K562 (cell line): Measurements from ENCODE around the gene GSTM2. TPM values are rescaled to one million over a fixed set of nuclear protein-coding genes. Genes with fewer than 3 reads are reported as not detected.
A peak's percentile ranks its signal among the peaks of the same experiment; 100 is the strongest.

Experiments
- CBFB ChIP-seq: sonication (generic); formaldehyde crosslinking; IDR thresholded peaks from 2 replicates; pipeline ENCODE4 v1.4.0; 2020; ENCODE audit warnings: mild to moderate bottlenecking, missing genetic modification reagents
- CCNT2 ChIP-seq: IDR thresholded peaks from 2 replicates; pipeline ENCODE4 v1.6.1; 2011; ENCODE audit warnings: borderline replicate concordance, low read depth, mild to moderate bottlenecking, moderate library complexity, mixed read lengths, low read length; ENCODE audit not compliant: insufficient read length; ENCODE audit errors: extremely low read depth
- EP300 ChIP-seq: IDR thresholded peaks from 2 replicates; pipeline ENCODE4 v1.6.1; 2012; ENCODE audit warnings: low read length, improper control_type of control experiment
- FOXJ2 ChIP-seq: fragments of 200-800 bp; sonication (Bioruptor generic); IDR thresholded peaks from 2 replicates; pipeline ENCODE4 v1.6.1; 2016; ENCODE audit warnings: missing genetic modification characterization, missing compliant biosample characterization
- PRMT5 ChIP-seq: sonication (generic); formaldehyde crosslinking; IDR thresholded peaks from 2 replicates; pipeline ENCODE4 v1.5.0; 2020; ENCODE audit warnings: missing genetic modification reagents
- SOX6 ChIP-seq: fragments of 450-650 bp; IDR thresholded peaks from 2 replicates; pipeline ENCODE4 v1.6.1; 2014; ENCODE audit warnings: mild to moderate bottlenecking
- TBP ChIP-seq: optimal IDR thresholded peaks from 2 replicates; pipeline ENCODE3; 2011; ENCODE audit warnings: low read depth, low read length, improper control_type of control experiment
- XRCC5 ChIP-seq: fragments of 200-400 bp; formaldehyde crosslinking; IDR thresholded peaks from 2 replicates; pipeline ENCODE4 v1.6.1; 2017; ENCODE audit warnings: low read depth, mild to moderate bottlenecking, low read length
- ZNF583 ChIP-seq: fragments of 250-450 bp; sonication (Bioruptor Pico); IDR thresholded peaks from 2 replicates; pipeline ENCODE4 v1.4.0; 2020
- ZNF696 ChIP-seq: fragments of 250-450 bp; sonication (Bioruptor Pico); conservative IDR thresholded peaks from 2 replicates; pipeline ENCODE4 v1.4.0; 2020; ENCODE audit warnings: mild to moderate bottlenecking, moderate library complexity
- ZNF740 ChIP-seq, 3 experiments: fragments of 200-800 bp in 1 of 3; sonication (Bioruptor generic) in 1 of 3; sonication (generic) in 1 of 3; formaldehyde crosslinking in 1 of 3; IDR thresholded peaks; 2 replicates each; pipeline versions ENCODE4 v1.6.1 to v1.8.0; 2016 to 2022; ENCODE audit warnings: mild to moderate bottlenecking in 2 of 3, missing compliant biosample characterization in 2 of 3, missing genetic modification characterization in 2 of 3, missing genetic modification reagents in 1 of 3
- polyA plus RNA-seq, 8 experiments: library from polyadenylated mRNA; depleted of rRNA in 4 of 8; stranded (reverse) in 5 of 8; unstranded in 3 of 8; fragments of >200 nt; fragmentation: Nextera tagmentation in 2 of 8; fragmentation: Illumina TruSeq in 1 of 8; extraction: Ambion mirVana in 2 of 8; extraction: Trizol in 1 of 8; gene quantifications; 2 replicates each; pipeline versions ENCODE4 v1.2.1 to v1.2.3, GENCODE V29; 2011 to 2014; ENCODE audit warnings: inconsistent platforms in 1 of 8, missing spikeins in 1 of 8
- total RNA-seq, 7 experiments: library from RNA; depleted of rRNA in 6 of 7; stranded (reverse); fragments of >200 nt in 6 of 7; fragmentation: Illumina TruSeq in 2 of 7; extraction: Trizol in 2 of 7; gene quantifications; 2 replicates each; pipeline versions ENCODE4 v1.2.1 to v1.2.3, GENCODE V29; 2011 to 2021; ENCODE audit warnings: low replicate concordance in 1 of 7
- TF ChIP-seq, protein P1 (sequence below): fragments of 250-450 bp; sonication (Bioruptor Pico); IDR thresholded peaks from 2 replicates; pipeline ENCODE4 v1.5.0; 2022; ENCODE audit warnings: mild to moderate bottlenecking
- TF ChIP-seq, protein P2 (sequence below), 3 experiments: IDR thresholded peaks in 2 of 3; conservative IDR thresholded peaks in 1 of 3; 2 replicates each; pipeline ENCODE4 v1.5.1; 2011 to 2012; ENCODE audit warnings: low read length in 3 of 3, mild to moderate bottlenecking in 3 of 3, control low read depth in 2 of 3, improper control_type of control experiment in 1 of 3, inconsistent platforms in 1 of 3, low read depth in 1 of 3, mixed read lengths in 1 of 3, moderate library complexity in 1 of 3; ENCODE audit not compliant: insufficient read depth in 2 of 3
- TF ChIP-seq, protein P3 (sequence below): fragments of 450-650 bp; formaldehyde crosslinking; IDR thresholded peaks from 2 replicates; pipeline ENCODE4 v1.4.0; 2020; ENCODE audit warnings: mild to moderate bottlenecking, moderate library complexity
- TF ChIP-seq, protein P4 (sequence below): fragments of 250-450 bp; sonication (Bioruptor Pico); IDR thresholded peaks from 2 replicates; pipeline ENCODE4 v1.4.0; 2020; ENCODE audit warnings: mild to moderate bottlenecking, moderate library complexity, borderline replicate concordance

GSTM2 gene
- total and polyA plus RNA-seq, 9 of the 15 experiments (the other 6 are each of a cell fraction or from before 2014, with no cell fraction given): 1.6 to 15.1 (median 6.8) TPM

DNA sequence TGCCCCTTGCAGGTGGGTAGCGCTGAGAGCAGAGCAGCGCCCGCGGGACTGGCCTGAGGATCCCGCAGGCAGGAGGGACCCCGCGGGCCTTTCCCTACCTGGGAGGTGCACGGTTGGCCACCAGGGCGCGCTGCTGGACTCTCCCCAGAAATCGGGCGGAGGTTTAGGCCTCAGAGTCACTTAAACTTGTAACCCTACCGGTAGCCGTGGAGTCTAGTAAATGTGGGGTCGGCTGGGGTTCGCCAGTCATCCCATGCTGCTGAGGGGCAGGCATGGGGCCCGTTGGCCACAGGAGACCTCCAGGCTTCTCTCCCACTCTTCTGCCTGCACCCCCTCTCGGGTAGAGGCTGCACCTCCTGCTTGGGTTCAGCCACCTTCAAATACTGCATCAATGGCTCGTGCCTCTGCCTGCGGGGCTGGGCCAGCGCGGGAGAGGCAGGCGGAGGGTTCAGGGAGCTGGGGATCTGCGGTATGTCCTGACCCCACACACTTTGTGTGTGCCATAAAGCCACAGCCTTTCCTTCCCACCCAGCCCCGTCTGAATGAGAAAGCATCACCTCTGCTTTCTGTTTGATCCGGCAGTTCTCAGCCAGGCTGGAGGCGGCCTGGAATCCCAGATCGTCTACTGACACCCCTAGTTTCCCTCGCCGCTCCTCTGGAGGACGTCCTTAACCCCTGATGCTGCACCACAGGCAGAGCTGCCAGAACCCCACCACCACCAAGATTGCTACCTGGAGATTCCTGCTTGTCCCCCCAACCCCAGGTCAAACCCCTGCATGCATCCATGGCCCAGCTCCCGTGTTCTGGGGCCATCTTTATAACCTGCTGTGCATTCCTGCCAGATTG is 24.2 kb upstream of the GSTM2 start (continued):
- TF ChIP-seq ZNF740 (CRISPR knock-in tag; IDR thresholded peaks at IDR 0.05) (peak; percentile 36; the same call in 1 of the 2 replicates), ZNF740 (tag; IDR thresholded peaks at IDR 0.05) (0 out of 4 replicates have a peak, but pooled peaks of 1 of the 2 experiments have one; percentile 14), TBP (peak; percentile 15), ZNF583 (CRISPR knock-in tag) (no peak), CBFB (CRISPR knock-in tag) (no peak), CCNT2 (no peak), EP300 (no peak), SOX6 (peak; percentile 34; the same call in 1 of the 2 replicates), PRMT5 (CRISPR knock-in tag) (no peak), FOXJ2 (no peak), XRCC5 (no peak), ZNF696 (CRISPR knock-in tag) (no peak)
- TF ChIP-seq, protein P1, sequence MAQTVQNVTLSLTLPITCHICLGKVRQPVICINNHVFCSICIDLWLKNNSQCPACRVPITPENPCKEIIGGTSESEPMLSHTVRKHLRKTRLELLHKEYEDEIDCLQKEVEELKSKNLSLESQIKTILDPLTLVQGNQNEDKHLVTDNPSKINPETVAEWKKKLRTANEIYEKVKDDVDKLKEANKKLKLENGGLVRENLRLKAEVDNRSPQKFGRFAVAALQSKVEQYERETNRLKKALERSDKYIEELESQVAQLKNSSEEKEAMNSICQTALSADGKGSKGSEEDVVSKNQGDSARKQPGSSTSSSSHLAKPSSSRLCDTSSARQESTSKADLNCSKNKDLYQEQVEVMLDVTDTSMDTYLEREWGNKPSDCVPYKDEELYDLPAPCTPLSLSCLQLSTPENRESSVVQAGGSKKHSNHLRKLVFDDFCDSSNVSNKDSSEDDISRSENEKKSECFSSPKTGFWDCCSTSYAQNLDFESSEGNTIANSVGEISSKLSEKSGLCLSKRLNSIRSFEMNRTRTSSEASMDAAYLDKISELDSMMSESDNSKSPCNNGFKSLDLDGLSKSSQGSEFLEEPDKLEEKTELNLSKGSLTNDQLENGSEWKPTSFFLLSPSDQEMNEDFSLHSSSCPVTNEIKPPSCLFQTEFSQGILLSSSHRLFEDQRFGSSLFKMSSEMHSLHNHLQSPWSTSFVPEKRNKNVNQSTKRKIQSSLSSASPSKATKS (CRISPR knock-in tag): no peak
- TF ChIP-seq, protein P2, sequence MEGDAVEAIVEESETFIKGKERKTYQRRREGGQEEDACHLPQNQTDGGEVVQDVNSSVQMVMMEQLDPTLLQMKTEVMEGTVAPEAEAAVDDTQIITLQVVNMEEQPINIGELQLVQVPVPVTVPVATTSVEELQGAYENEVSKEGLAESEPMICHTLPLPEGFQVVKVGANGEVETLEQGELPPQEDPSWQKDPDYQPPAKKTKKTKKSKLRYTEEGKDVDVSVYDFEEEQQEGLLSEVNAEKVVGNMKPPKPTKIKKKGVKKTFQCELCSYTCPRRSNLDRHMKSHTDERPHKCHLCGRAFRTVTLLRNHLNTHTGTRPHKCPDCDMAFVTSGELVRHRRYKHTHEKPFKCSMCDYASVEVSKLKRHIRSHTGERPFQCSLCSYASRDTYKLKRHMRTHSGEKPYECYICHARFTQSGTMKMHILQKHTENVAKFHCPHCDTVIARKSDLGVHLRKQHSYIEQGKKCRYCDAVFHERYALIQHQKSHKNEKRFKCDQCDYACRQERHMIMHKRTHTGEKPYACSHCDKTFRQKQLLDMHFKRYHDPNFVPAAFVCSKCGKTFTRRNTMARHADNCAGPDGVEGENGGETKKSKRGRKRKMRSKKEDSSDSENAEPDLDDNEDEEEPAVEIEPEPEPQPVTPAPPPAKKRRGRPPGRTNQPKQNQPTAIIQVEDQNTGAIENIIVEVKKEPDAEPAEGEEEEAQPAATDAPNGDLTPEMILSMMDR (IDR thresholded peaks at IDR 0.05 in 2 of 3, conservative IDR thresholded peaks at IDR 0.05 in 1 of 3; ENCODE audit: insufficient read depth in 2 of 3, low read depth in 1 of 3, low read length in 3 of 3): peak; percentile 96 to 97 (median 97)
- TF ChIP-seq, protein P3, sequence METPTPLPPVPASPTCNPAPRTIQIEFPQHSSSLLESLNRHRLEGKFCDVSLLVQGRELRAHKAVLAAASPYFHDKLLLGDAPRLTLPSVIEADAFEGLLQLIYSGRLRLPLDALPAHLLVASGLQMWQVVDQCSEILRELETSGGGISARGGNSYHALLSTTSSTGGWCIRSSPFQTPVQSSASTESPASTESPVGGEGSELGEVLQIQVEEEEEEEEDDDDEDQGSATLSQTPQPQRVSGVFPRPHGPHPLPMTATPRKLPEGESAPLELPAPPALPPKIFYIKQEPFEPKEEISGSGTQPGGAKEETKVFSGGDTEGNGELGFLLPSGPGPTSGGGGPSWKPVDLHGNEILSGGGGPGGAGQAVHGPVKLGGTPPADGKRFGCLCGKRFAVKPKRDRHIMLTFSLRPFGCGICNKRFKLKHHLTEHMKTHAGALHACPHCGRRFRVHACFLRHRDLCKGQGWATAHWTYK: 0 out of 2 replicates have a peak, but pooled peaks have one; percentile 23
- TF ChIP-seq, protein P4, sequence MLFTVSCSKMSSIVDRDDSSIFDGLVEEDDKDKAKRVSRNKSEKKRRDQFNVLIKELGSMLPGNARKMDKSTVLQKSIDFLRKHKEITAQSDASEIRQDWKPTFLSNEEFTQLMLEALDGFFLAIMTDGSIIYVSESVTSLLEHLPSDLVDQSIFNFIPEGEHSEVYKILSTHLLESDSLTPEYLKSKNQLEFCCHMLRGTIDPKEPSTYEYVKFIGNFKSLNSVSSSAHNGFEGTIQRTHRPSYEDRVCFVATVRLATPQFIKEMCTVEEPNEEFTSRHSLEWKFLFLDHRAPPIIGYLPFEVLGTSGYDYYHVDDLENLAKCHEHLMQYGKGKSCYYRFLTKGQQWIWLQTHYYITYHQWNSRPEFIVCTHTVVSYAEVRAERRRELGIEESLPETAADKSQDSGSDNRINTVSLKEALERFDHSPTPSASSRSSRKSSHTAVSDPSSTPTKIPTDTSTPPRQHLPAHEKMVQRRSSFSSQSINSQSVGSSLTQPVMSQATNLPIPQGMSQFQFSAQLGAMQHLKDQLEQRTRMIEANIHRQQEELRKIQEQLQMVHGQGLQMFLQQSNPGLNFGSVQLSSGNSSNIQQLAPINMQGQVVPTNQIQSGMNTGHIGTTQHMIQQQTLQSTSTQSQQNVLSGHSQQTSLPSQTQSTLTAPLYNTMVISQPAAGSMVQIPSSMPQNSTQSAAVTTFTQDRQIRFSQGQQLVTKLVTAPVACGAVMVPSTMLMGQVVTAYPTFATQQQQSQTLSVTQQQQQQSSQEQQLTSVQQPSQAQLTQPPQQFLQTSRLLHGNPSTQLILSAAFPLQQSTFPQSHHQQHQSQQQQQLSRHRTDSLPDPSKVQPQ (CRISPR knock-in tag): no peak
